Hematopoietic multipotent progenitor cell treated with erythropoietin and hydrocortisone succinate and interleukin-3 and kit ligand, for 6 days (in vitro differentiated cells): ENCODE data around the gene PSMD1.
"Not testable (repeated sequence)": the region's sequence is repeated elsewhere in the genome, so short reads cannot be mapped to it uniquely, and the experiment has no call there.

ENCODE experiments used
- DNase-seq: peaks from one replicate; pipeline ENCODE4 v3.0.0-alpha.2; 2015

Gene PSMD1

GRCh38 chr2:231189571-231190495, 133.2 kb downstream of the PSMD1 start:
- DNase-seq = no peak

DNA sequence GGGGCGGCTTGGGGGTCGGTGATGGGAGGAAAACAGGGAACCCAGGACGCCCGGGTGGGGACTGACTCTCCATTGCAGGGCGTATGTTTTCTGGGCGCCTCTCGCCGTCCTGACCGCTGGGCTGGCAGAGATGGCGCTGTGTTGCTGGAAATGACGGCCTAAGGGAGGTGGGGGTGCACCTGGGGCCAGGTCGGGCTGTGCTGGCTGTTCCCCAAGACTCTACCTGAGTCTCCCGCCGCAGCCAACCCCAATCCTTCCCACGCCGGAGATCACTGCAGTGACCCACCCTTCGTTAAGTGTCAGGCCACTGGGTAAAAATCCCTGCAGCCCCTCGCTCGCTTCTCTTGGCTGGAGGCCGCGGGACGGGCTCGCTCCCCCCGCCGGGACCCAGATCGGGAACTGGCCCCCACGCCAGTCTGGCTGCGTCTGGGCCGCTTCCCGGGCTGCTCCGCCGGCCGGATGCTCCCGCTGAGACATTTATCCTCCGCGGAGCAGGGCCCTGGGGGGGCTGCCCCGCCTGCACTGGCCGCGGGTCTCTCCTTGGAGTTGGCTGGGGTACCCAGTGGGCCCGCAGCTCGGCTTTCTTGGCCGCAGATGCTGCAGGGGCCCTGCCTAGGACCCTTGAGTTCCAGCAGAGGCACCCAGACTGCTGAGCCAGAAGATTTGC, 134.0 kb downstream of the PSMD1 start:
- DNase-seq = no peak

DNA sequence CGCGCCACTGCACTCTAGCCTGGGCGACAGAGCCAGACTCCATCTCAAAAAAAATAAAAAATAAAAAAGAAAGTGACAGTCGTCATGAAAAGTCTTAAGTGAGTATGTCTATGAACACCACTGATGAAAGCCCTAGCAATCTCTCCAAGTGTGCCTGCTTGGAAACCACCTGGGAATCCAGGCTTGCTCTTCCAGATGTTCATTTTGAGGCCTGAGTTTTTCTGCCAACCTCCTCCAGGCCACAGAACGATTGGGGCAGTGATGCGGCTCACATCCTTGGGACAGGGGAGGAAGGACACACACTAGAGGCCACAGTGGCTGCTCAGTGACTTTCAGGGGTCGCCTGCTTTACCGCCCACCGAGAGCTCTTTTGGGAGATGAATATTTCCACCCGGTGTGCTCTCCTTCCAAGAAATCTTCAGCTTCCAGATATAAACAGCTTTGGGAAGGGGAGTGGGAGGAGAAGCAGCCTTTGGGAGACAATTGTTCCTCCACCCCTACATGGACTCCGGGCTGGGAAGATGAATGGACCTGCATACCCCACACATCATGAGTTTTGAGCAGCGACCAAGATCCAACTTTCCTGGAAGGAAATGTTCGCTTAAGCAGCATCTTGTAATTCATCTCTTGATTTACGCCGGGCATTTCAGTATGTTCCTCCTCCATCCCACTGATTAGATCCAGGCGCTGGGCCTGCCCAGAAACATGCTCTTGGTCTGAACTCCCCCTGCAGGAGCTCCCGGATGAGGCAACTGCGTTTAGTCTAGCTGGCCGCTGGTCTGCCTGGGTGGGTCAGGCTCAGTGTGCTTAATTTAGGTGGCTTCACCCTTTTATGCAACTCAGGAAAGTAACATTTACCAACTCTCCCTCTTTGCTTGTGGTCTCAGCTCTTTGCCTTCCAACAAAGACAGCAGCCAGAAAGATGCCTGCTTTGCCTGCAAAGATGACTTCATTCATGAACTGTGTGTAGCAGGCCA, 135.5 kb downstream of the PSMD1 start:
- peak; percentile 54 for DNase-seq

GRCh38 chr2:231193216-231193615, 136.5 kb downstream of the PSMD1 start:
- no peak for DNase-seq

DNA sequence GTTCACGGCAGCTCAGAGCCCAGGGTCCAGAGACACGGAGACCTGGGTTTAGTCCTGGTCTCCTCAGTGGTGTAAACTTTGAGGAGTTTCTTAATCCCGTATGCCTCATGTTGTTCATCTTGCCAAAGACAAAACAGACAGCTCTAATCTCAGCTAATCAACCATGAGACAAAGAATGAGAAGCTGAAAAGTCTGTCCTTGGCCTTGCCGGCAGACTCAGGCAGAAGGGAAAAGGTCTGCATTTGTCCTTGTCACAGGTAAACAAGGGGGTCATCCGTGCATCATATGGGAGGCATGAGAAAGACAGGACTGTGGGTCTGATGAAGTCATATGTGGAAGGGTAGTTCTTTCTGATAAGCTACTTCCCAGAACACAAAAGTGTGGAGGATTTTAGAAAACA, 139.9 kb downstream of the PSMD1 start:
- no peak for DNase-seq

GRCh38 chr2:231197196-231197595, 140.5 kb downstream of the PSMD1 start:
- not testable (repeated sequence) for DNase-seq

DNA sequence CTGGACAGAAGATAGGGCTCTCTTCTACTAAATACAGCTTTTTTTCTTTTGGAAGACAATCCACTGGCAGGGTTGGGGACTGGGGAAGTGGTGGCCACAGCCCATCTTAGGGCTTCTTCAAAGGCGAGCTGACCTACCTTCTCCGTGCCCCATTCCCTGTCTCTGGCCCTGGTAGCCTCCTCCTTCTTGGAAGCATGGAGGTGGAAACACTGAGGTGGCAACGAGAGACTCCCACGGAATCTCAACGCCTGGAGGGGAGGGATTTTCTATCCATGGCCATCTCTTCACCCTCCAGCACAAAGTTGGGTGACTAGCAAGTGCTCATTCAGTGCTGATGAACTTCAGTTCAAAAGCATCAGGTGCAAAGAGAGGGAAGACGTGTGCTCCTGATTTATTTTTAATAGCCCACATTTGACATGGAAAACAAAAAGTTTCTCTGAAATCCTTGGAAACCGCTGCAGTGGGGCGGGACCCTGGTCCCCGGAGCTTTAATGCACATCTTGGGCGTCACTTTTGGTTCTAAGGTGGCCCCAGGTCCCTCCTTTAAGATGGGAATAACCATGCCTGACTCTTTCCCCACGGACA, 141.1 kb downstream of the PSMD1 start:
- DNase-seq = no peak

- DNase-seq = peak; percentile 71
Observed at GRCh38 chr2:231198291-231199173, 141.9 kb downstream of the PSMD1 start, which contains the start of gene ARMC9. ARMC9 (plus strand) TSS chr2:231198631; CDS start chr2:231206239, 7,608 bp downstream.

DNA sequence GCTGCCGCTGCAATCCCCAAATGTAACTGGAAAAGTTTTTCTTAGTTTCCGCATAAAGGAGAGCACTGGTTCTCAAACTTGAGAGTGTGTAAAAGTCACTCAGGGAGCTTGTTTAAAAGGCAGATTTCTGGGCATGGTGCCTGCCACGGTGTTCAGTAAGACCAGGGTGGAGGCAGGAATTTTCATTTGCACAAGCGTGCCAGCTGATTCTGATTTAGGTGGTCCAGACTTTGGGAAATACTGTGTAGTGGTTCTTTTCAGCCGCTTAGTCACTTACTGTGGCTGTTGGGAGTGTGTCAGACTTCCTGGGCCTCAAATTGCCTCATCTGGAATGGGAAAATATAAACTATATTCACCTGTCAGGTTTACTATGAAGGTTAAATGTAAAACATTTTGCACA, 142.6 kb downstream of the PSMD1 start:
- no peak for DNase-seq

- no peak for DNase-seq
Observed at GRCh38 chr2:231200805-231201474, 144.3 kb downstream of the PSMD1 start.

GRCh38 chr2:231201475-231201814, 144.8 kb downstream of the PSMD1 start:
- DNase-seq = no peak

DNA sequence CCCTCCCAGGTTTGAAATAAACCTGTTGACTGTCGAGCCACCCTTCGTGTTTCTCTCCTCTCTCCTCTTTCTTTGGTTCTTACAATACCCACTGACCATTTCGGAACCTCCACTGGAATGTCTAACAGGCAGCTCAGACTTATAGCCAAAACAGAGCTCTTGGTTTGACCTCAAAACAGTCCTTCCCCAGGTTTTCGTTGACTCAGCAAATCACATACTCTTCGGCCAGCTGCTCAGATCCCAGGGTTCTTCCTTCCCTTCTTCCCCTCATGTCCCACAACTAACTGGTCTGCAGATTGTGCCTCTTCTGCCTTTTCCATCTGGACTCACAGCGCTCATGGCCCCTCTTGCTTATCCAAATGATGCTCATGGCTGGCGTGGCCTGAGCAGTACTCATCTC, 146.4 kb downstream of the PSMD1 start:
- DNase-seq = no peak

GRCh38 chr2:231204146-231204545, 147.5 kb downstream of the PSMD1 start:
- no peak for DNase-seq

DNA sequence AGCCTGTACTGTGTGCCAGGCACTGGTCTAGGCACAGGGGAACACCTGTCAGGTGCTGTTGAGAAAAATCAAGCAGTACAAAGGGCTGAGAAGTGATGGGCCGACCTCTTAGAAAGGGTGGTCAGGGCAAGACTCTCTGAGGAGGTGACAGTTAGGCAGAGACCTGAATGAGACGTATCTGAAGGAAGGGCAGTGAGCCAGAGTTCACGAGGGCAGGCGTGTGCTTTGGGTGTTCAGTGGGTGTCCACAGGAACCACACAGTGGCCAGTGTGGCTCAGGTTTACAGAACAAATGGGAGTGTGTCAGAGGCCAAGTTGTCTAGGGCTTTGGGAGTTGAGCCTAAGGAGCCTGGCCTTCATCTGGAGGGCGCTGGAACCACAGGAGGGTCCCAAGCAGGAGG, 147.9 kb downstream of the PSMD1 start:
- DNase-seq = no peak

GRCh38 chr2:231207734-231208133, 151.1 kb downstream of the PSMD1 start:
- no peak for DNase-seq

DNA sequence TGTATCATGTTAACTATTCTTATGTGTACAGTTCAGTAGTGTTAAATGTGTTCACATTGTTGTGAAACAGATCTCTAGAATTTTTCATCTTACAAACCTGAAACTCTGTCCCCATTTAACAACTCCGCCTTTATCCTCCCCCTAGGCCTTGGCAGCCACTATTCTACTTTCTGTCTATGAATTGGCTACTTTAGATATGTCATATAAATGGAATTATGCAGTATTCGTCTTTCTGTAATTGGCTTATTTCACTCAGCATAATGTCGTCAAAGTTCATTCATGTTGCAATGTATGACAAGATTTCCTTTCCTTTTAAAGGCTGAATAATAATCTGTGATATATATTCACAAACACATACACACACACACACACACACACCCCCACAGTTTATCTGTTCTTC, 154.1 kb downstream of the PSMD1 start:
- DNase-seq = no peak

DNA sequence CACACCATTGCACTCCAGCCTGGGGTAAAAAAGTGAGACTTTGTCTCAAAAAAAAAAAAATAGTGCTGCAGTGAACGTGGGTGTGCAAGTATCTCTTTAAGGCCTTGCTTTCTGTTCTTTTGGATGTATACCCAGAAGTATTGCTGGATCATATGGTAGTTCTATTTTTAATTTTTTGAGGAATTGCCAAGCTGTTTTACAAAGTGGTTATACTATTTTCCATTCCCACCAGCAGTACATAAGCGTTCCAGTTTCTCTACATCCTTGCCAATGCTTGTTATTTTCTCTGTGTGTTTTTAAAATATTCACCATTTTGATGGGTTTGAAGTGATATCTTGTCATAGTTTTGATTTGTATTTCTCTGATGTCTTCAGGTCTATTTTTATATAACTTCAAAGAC, 154.8 kb downstream of the PSMD1 start:
- DNase-seq = no peak

GRCh38 chr2:231212329-231212845, 155.7 kb downstream of the PSMD1 start:
- DNase-seq = no peak

- no peak for DNase-seq
Observed at GRCh38 chr2:231213931-231214642, 157.4 kb downstream of the PSMD1 start.

DNA sequence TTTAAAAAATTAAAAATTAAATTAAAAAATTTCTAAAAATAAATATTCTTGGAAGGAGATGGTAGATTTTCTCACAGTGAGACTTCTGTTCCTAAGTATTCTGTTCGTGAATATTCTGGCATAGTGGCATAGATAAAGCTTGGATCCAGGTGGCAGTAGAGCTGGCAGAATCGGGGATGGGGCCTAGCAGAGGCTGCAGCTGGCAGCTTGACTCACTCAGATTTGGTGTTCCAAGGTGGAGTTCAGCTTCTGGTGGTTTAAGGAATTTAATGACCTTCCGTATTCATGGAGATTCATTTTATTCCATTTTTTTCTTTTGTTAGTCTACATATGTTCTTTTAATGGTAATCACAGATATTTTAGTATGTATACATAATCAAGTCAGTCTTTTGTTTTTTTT, 161.7 kb downstream of the PSMD1 start:
- no peak for DNase-seq
